ENCODE measurements around the gene PIR.

GRCh38 chrX:15509845-15510244 is 16.7 kb upstream of the PIR start:
- TF ChIP-seq POLR2A (IDR thresholded peaks at IDR 0.05) (no peak), CTCF (IDR thresholded peaks at IDR 0.05) (no peak), EP300 (IDR thresholded peaks at IDR 0.05) (no peak)
